ENCODE data around the gene MLH1.

MLH1 gene

GRCh38 chr3:37026851-37027250 is 33.5 kb downstream of the MLH1 start:
- TF ChIP-seq, protein P1, sequence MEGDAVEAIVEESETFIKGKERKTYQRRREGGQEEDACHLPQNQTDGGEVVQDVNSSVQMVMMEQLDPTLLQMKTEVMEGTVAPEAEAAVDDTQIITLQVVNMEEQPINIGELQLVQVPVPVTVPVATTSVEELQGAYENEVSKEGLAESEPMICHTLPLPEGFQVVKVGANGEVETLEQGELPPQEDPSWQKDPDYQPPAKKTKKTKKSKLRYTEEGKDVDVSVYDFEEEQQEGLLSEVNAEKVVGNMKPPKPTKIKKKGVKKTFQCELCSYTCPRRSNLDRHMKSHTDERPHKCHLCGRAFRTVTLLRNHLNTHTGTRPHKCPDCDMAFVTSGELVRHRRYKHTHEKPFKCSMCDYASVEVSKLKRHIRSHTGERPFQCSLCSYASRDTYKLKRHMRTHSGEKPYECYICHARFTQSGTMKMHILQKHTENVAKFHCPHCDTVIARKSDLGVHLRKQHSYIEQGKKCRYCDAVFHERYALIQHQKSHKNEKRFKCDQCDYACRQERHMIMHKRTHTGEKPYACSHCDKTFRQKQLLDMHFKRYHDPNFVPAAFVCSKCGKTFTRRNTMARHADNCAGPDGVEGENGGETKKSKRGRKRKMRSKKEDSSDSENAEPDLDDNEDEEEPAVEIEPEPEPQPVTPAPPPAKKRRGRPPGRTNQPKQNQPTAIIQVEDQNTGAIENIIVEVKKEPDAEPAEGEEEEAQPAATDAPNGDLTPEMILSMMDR (IDR thresholded peaks at IDR 0.05; ENCODE audit: borderline replicate concordance, insufficient read depth, low read depth, low read length): no peak
- no peak overlapping the region for H3K4me3 ChIP-seq (ENCODE audit: low read depth, low read length)

DNA sequence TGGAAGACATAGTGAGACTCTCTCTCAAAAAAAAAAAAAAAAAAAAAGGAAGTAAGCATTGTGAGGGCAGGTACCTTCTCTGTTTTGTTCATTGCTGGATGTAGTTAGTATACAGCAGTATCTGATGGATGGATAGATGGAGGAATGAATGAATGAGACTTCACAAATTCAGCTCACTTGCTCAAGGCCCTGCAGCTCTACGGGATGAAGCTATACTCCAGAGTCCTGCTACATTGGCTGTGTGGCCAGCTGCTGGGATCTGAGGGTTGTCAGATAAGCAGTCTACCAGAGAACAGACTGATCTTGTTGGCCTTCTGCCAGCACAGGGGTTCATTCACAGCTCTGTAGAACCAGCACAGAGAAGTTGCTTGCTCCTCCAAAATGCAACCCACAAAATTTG is 35.0 kb downstream of the MLH1 start:
- TF ChIP-seq, protein P1 (IDR thresholded peaks at IDR 0.05; ENCODE audit: borderline replicate concordance, insufficient read depth, low read depth, low read length): no peak
- H3K4me3 ChIP-seq (ENCODE audit: low read depth, low read length): no peak overlapping the region

GRCh38 chr3:37029111-37029510 is 35.8 kb downstream of the MLH1 start:
- TF ChIP-seq, protein P1 (IDR thresholded peaks at IDR 0.05; ENCODE audit: borderline replicate concordance, insufficient read depth, low read depth, low read length): no peak
- no peak overlapping the region for H3K4me3 ChIP-seq (ENCODE audit: low read depth, low read length)

DNA sequence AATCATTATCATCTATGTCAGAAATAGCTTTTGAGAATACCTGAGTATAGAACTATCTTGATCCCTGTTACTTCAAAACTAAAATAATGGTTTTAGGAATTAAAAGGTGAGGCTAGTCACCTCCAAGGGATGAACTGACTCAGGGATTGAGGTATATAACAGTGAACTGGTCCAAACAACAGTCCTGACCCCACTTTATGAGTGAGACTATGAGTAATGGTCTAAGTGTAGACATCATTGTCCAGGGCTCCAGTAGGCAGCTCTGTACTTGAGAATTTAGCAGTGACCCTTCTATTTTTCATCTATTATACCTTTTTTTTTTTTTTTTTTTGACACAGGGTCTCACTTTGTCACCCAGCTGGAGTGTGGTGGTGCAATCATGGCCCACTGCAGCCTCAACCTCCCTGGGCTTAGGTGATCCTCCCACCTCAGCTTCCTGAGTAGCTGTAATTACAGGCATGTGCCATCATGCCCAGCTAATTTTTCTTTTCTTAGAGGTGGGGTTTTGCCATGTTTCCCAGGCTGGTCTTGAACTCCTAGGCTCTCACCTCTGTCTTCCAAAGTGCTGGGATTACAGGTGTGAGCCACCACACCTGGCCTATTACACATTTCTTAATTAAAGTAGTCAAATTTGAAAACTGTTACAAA is 36.3 kb downstream of the MLH1 start:
- TF ChIP-seq, protein P1 (IDR thresholded peaks at IDR 0.05; ENCODE audit: borderline replicate concordance, insufficient read depth, low read depth, low read length): no peak
- H3K4me3 ChIP-seq (ENCODE audit: low read depth, low read length): no peak overlapping the region

DNA sequence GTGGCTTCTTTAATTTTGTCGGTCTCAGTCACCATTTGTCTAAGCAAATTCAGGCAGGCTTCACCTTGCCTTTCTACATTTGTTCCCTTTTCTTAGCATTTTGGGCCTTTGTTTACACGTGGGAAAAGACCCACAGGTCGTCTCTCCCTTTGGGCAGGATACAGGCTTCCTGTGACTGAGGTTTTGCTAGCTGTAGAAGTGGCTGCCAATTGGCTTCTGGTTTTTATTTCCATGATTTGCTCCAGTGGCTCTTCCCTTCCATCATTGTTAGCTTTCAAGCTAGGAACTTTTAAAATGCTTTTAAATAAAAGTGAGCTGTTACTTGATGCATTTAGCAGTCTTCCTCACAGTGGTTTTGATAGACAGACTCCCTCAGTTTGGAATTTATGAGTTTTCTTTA is 37.3 kb downstream of the MLH1 start:
- no peak overlapping the region for H3K4me3 ChIP-seq (ENCODE audit: low read depth, low read length)
- TF ChIP-seq, protein P1 (IDR thresholded peaks at IDR 0.05; ENCODE audit: borderline replicate concordance, insufficient read depth, low read depth, low read length): no peak

- H3K4me3 ChIP-seq (ENCODE audit: low read depth, low read length): no peak overlapping the region
- TF ChIP-seq, protein P1 (IDR thresholded peaks at IDR 0.05; ENCODE audit: borderline replicate concordance, insufficient read depth, low read depth, low read length): no peak
Observed at GRCh38 chr3:37031096-37031682, 37.9 kb downstream of the MLH1 start.

GRCh38 chr3:37032961-37033360 is 39.6 kb downstream of the MLH1 start:
- no peak overlapping the region for H3K4me3 ChIP-seq (ENCODE audit: low read depth, low read length)
- TF ChIP-seq, protein P1 (IDR thresholded peaks at IDR 0.05; ENCODE audit: borderline replicate concordance, insufficient read depth, low read depth, low read length): no peak

Data from GM12875 (cell line).